ENCODE data around the gene ZBTB17.
A peak's percentile ranks its signal among the peaks of the same experiment; 100 is the strongest.
"Not testable (repeated sequence)": the region's sequence is repeated elsewhere in the genome, so short reads cannot be mapped to it uniquely, and the experiment has no call there.

ZBTB17 gene

DNA sequence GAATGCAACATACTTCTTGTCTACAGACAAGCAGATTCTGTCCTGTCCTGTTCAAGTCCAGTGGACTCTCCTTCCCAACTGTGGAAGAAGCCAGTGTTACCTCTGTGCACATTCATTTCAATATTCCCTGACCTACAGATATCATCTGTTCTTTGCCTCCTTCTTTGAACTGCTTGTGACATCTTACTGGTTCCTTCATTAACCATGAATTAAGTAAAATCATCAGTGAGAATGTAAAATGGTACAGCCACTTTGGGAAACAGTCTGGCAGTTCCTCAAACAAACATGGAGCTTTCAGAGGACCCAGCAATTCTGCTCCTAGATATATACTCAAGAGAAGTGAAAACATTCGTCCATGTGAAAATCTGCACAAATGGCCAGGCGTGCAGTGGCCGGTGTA lies 34.9 kb upstream of the ZBTB17 start:
- DNase-seq: no peak

- no peak for DNase-seq
Measured at GRCh38 chr1:16009678-16010077, 33.8 kb upstream of the ZBTB17 start.

GRCh38 chr1:16009030-16009460 lies 33.1 kb upstream of the ZBTB17 start:
- peak; percentile 91 for DNase-seq

- DNase-seq: no peak
Measured at GRCh38 chr1:16007671-16008341, 31.9 kb upstream of the ZBTB17 start.

DNA sequence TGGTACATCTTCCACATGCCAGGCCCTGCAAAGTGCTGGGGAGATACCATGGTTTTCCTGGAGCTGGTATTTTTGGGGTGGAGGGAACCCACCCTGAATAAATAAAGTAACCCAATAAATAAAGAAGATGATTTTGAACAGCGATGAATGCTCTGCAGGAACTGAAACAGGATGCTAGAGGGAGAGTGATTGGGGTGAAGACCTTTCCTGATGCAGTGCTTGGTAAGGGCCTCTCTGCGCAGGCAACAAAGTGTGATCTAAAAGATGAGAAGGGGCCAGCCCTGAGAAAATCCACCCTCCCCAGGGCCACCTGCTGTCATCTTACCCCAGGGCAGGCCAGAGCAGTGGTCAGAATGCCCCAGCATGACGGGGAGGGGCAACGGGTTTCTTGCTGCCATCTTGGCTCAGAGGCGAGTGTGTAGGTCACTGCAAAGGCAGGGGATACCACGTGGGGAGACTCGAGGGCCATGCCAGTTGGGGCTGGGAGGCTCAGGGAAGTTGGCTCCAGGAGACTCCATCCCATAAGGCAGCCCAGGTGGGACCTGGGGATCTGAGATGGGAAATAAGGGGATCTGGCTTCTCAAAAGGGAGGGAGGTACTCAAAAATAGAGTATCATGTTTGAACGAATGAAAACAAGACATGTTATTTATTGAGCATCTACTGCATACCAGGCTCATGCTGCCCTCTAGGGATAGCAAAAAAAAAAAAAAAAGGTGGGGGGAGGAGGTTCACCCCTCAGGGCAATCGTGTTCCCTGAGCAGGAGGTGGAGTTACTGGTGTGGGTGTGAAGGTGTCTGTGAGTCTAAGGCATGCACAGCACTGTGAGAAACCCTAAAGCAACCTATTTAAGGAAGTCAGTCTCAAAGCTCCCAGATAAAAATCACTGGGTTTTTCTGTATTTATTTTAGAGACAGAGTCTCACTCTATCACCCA lies 30.9 kb upstream of the ZBTB17 start:
- no peak for DNase-seq

DNA sequence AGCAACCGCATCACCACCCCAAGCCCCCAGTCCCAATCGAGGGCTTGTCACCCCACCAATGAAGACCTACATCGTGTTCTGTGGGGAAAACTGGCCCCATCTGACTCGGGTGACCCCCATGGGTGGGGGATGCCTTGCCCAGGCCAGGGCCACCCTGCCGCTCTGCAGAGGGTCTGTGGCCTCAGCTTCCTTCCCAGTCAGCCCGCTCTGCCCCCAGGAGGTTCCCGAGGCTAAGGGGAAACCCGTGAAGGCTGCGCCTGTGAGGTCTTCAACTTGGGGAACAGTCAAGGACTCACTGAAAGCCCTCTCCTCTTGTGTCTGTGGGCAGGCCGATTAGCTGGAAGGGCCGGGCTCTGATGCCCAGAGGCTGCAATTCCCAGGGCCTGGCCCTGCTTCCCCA lies 30.1 kb upstream of the ZBTB17 start:
- no peak for DNase-seq

- no peak for DNase-seq
Measured at GRCh38 chr1:16005597-16005996, 29.7 kb upstream of the ZBTB17 start.

DNA sequence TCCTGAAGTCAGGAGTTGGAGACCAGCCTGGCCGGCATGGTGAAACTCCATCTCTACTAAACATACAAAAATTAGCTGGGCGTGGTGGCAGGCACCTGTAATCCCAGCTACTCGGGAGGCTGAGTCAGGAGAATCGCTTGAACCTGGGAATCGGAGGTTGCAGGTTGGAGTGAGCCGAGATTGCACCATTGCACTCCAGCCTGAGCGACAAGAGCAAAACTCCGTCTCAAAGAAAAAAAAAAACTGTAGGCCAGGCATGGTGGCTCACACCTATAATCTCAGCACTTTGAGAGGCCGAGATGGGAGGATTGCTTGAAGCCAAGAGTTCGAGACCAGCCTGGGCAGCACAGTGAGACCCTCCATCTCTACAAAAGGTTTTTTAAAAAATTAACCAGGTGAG lies 25.4 kb upstream of the ZBTB17 start:
- DNase-seq: not testable (repeated sequence)

DNA sequence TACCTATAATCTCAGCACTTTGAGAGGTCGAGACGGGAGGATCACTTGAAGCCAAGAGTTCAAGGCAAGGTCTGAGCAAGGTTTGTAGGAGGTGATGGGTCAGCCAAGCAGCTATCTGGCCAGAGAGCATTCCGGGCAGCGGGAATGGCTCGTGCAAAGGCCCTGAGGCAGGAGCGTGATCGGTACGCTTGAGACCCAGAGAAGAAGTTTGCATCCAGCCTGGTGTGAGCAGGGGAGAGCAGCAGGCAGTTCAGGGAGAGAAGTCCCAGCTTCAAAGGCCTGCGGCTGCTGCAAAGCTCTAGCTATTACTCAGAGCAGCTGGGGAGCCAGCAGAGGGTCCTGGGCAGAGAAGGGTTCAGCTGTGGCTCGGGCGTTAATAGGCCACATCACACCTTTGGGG lies 23.0 kb upstream of the ZBTB17 start:
- DNase-seq: no peak

DNA sequence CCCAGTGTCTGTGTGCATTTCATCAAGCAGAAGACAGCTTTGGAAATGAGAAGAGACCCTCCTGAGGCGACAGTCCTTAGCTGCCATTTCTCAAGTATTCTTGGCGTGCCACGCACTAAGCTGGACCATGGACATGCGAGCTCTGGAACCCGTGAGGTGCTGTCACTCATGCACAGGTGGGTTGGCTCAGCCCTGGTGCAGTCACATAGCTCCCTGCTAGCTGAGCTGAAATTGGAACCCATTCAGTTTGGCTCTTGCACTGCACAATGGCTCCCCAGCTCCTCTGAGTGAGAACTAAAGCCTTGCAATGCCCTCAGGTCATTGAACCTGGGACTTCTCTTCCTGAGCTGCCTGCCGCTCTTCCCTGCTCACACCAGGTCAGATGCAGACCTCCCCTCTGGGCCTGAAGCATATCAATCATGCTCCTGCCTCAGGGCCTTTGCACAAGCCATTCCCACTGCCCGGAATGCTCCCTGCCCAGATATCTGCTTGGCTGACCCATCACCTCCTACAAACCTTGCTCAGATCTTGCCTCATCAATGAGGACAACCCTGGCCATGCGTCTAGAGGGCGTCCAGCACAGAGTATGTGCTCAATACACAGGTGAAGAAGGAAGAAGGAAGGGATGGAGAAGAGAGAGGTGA lies 21.9 kb upstream of the ZBTB17 start:
- no peak for DNase-seq

DNA sequence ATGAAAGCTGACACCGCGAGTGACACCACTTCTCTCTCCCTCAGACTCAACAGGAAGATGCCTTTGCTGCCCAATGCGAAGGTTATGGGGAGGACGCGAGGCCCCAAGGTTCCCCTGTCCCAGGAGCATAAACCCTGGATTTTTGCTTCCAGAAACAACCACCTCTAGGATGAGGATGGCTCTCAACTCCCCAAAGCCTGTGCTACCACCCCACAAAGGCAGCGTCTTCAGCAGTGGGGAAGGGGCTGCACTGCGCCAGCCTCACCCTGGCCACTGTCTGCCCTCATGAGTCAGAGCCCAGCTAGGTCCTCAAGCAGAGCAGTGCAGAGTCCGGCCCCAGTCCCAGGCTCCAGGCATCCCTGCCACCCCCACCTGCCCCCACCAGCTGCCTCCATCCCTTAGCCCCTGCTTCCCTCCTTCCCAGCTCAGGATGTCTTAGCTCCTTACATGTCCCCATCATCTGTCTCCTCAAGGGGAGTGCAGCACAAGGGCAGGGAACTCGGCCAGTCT lies 21.2 kb upstream of the ZBTB17 start:
- no peak for DNase-seq

DNA sequence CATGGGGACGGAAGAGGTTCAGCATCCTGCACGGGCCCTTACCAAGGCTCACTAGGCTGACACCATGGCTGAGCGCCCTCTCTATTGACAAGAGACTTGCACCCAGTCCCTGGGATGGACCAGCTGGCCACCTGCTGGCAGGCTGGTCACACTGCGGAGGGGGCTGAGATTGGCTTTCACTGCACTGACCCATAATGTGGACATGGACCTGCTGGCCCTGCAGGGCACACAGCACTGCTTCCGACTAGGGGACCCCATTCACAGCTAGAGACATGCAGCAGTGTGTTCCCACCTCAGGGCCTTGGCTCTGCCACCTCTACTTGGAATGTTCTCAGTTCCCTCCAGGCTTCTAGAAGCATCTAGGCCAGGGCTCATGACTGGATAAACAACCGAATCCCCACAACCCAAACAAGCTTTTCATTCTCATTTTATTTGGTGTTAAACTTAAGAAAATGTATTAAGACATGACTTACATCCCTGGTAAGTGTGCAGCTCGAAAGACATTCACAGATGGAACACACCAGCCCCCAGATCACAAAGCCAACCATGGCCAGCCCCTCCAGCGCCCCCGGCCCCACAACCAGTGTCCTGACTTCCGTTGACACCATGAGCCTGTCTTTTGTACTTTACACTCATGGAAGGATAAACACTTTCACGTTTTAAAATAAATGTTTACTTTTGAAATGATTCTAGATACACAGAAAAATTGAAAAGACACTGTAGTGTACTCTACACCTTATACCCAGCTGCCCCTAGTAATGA lies 18.9 kb upstream of the ZBTB17 start:
- DNase-seq: peak; percentile 75

GRCh38 chr1:15994081-15994480 lies 18.2 kb upstream of the ZBTB17 start:
- no peak for DNase-seq

GRCh38 chr1:15993666-15994065 lies 17.8 kb upstream of the ZBTB17 start:
- no peak for DNase-seq

GRCh38 chr1:15992582-15993500 lies 16.9 kb upstream of the ZBTB17 start:
- DNase-seq: no peak

DNA sequence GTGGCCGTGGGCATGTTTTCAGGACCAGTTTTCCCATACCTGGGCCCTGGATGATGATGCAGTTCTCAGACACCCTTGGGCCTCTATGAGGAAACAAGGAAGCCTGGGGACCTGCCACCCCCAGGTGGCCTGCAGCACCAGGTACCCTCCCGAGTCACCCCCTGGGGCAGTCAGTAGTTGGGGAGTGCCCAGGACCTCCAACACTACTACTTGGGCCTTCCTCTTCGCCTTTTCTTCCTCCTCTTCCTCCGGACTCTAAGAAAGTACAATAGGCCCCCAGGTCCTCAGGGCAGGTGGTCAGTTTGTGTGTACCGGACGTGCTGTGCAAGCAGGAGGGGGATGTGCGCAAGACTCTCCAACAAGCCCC lies 16.3 kb upstream of the ZBTB17 start:
- no peak for DNase-seq

DNA sequence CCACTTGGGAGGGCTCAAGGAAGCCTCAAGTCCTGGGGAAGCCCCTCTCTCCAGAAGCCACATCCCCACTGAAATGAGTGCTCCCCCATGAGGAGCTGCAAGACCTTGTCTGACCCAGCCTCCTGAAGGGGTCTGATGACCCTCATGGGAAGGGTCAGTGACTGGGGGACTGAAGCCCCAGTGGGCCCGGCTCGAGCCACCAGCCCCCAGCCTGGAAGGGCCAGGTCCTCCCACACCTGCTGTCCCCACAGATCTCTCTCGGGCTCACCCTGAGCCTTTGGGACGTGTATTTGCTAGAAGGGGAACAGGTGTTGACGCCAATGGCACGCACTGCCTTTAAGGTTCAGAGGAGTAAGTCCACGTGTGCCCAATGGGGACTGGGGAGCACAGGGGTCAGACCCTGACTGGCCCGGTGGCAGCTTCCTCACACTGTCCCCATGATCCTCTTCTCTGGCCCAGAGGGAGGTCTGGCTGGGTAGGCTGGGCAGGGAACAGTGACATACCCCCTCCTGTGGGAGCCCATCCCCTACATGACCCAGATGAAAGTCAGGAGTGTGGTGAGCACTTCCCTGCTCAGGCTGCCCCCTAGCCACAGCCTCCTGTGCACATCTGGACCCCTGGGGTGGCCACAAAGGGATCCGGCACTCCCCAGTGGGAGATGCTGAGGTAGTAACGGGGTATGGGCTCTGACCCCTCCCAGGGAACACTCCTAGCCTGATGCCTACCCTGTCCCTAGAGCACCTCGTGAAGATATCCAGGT lies 15.7 kb upstream of the ZBTB17 start:
- no peak for DNase-seq

GRCh38 chr1:15989776-15990175 lies 13.9 kb upstream of the ZBTB17 start:
- DNase-seq: no peak

- no peak for DNase-seq
Measured at GRCh38 chr1:15988856-15989736, 13.2 kb upstream of the ZBTB17 start.
